Choroid plexus epithelial cell (primary cell): ENCODE results near the gene TPCN1.

Experiments
- DNase-seq: peaks from one replicate; pipeline ENCODE4 v3.0.0-alpha.2; 2010; ENCODE audit warnings: low read depth
- H3K4me3 ChIP-seq: 2 replicates; pipeline ENCODE4 v1.5.1; 2011; ENCODE audit warnings: low read depth, mild to moderate bottlenecking, control low read depth, low read length, moderate library complexity
- CTCF ChIP-seq: conservative IDR thresholded peaks from 2 replicates; pipeline ENCODE4 v1.5.1; 2011; ENCODE audit warnings: low read depth, mild to moderate bottlenecking, control low read depth, inconsistent platforms, low read length, moderate library complexity

Gene TPCN1

GRCh38 chr12:113332688-113333417, 111.6 kb downstream of the TPCN1 start:
- no peak overlapping the region for H3K4me3 ChIP-seq
- no peak for DNase-seq
- TF ChIP-seq CTCF: no peak

- no peak for TF ChIP-seq CTCF
- DNase-seq: no peak
- no peak overlapping the region for H3K4me3 ChIP-seq
Measured at GRCh38 chr12:113333418-113333750, 112.1 kb downstream of the TPCN1 start.

- peak overlapping the region; percentile 76 for H3K4me3 ChIP-seq
- no peak for TF ChIP-seq CTCF
- no peak for DNase-seq
Measured at GRCh38 chr12:113333877-113334785, 112.9 kb downstream of the TPCN1 start.

- H3K4me3 ChIP-seq: peak within 1 kb of the TSS; percentile 76
- TF ChIP-seq CTCF: no peak
- peak; percentile 75 for DNase-seq
Measured at GRCh38 chr12:113334786-113335539, 113.7 kb downstream of the TPCN1 start, which contains the start of gene SLC8B1. Gene SLC8B1 (minus strand): TSS chr12:113335109. CDS start chr12:113332878, 2,231 bp downstream.

GRCh38 chr12:113339540-113339939, 118.3 kb downstream of the TPCN1 start:
- no peak overlapping the region for H3K4me3 ChIP-seq
- TF ChIP-seq CTCF: no peak
- no peak for DNase-seq

GRCh38 chr12:113340061-113340460, 118.8 kb downstream of the TPCN1 start:
- TF ChIP-seq CTCF: no peak
- H3K4me3 ChIP-seq: no peak overlapping the region
- DNase-seq: no peak
